Effector memory CD4-positive, alpha-beta T cell (primary cell): ENCODE data around the gene SPSB3.

Source experiments
- DNase-seq, 3 donors: peaks; one replicate each; pipeline ENCODE4 v3.0.0-alpha.2; 2020
- H3K27ac ChIP-seq: 2 replicates; pipeline ENCODE4 v1.7.0; 2013; ENCODE audit warnings: mild to moderate bottlenecking, low read length, moderate library complexity; ENCODE audit not compliant: insufficient read depth, poor library complexity, severe bottlenecking
- H3K27me3 ChIP-seq: replicated peaks from 2 replicates; pipeline ENCODE4 v1.7.0; 2013; ENCODE audit warnings: mild to moderate bottlenecking, low read length; ENCODE audit not compliant: insufficient read depth, control insufficient read depth, poor library complexity, severe bottlenecking
- H3K36me3 ChIP-seq: 2 replicates; pipeline ENCODE4 v1.7.0; 2013; ENCODE audit warnings: mild to moderate bottlenecking, low read length, moderate library complexity; ENCODE audit not compliant: control insufficient read depth, insufficient read depth
- H3K4me1 ChIP-seq: 2 replicates; pipeline ENCODE4 v1.7.0; 2013; ENCODE audit warnings: low read length, mild to moderate bottlenecking; ENCODE audit not compliant: control insufficient read depth, insufficient read depth, poor library complexity, severe bottlenecking
- H3K4me3 ChIP-seq: 2 replicates; pipeline ENCODE4 v1.7.0; 2013; ENCODE audit warnings: low read length, low read depth, mild to moderate bottlenecking; ENCODE audit not compliant: insufficient read depth, poor library complexity, severe bottlenecking
- H3K9me3 ChIP-seq: 2 replicates; pipeline ENCODE4 v1.7.0; 2013; ENCODE audit warnings: mild to moderate bottlenecking, low read length, moderate library complexity; ENCODE audit not compliant: control insufficient read depth

Gene SPSB3

GRCh38 chr16:1729026-1729425, 53.3 kb downstream of the SPSB3 start:
- Histone ChIP-seq H3K4me3 (no peak overlapping the region), H3K27ac (no peak overlapping the region), H3K27me3 (no peaks in the 10 kb centered on the region), H3K36me3 (peaks cover 62% of the 10 kb centered on the region), H3K4me1 (no peaks in the 10 kb centered on the region), H3K9me3 (no peaks in the 10 kb centered on the region)
- DNase-seq, result no peak

GRCh38 chr16:1727651-1728624, 54.4 kb downstream of the SPSB3 start:
- H3K4me1 ChIP-seq, result peaks cover 8% of the 10 kb centered on the region
- DNase-seq, result no peak
- no peaks in the 10 kb centered on the region for H3K27me3 ChIP-seq
- no peak overlapping the region for H3K27ac ChIP-seq
- peaks cover 51% of the 10 kb centered on the region for H3K36me3 ChIP-seq
- H3K4me3 ChIP-seq, result no peak overlapping the region
- H3K9me3 ChIP-seq, result no peaks in the 10 kb centered on the region
